ENCODE measurements around the gene RSRC1. TPM values are rescaled to one million over a fixed set of nuclear protein-coding genes. Genes with fewer than 3 reads are reported as not detected.
A peak's percentile ranks its signal among the peaks of the same experiment; 100 is the strongest.

RSRC1 gene
- total and polyA plus RNA-seq, 2 donors (not counting 1 experiment from before 2014, with no cell fraction given), result 12.6 to 43.1 TPM

DNA sequence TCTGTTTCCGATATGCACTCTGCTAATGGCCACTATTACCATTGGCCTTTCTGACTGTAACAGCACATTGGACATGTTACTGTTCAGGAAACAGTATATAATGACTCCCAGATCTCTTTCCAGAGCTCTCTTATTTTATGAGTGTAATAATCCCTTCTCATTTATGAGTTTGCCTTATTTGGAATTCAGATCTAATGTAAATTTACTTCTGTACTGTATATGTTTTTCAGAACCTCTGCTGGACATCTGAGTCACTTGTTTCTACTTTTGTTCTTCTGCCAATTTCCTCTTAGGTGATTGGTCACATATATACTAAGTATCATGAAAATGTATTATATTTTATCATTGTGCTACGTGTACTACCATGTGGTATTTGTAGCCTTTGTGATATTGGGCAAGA is 30.5 kb downstream of the RSRC1 start:
- Histone ChIP-seq H3K27me3 (ENCODE audit: control insufficient read depth, insufficient read depth, low read length) (no peaks in the 10 kb centered on the region), H3K4me2 (ENCODE audit: extremely low read depth, insufficient read depth, low read length) (no peak overlapping the region), H3K4me3 (replicated peaks in 1 of 4; ENCODE audit: control extremely low read depth in 1 of 4, insufficient read depth in 1 of 4, low read depth in 3 of 4, low read length in 4 of 4) (no peak overlapping the region), H3K36me3 (ENCODE audit: control insufficient read depth, insufficient read depth, low read length) (no peaks in the 10 kb centered on the region), H3K79me2 (ENCODE audit: control insufficient read depth, insufficient read depth, low read length) (no peaks in the 10 kb centered on the region), H2AFZ (ENCODE audit: low read length) (no peak overlapping the region), H3K9me3 (ENCODE audit: control insufficient read depth, insufficient read depth, low read depth, low read length) (no peaks in the 10 kb centered on the region), H4K20me1 (ENCODE audit: control insufficient read depth, extremely low read depth, insufficient read depth, low read length) (no peaks in the 10 kb centered on the region), H3K4me1 (ENCODE audit: control insufficient read depth, extremely low read depth, insufficient read depth, low read length) (no peaks in the 10 kb centered on the region), H3K9ac (ENCODE audit: insufficient read depth, low read length) (no peak overlapping the region), H3K27ac (ENCODE audit: insufficient read depth, low read length) (no peak overlapping the region)
- TF ChIP-seq EZH2 (IDR thresholded peaks at IDR 0.05; ENCODE audit: low read length, missing control alignments), result no peak
- TF ChIP-seq, protein P1, sequence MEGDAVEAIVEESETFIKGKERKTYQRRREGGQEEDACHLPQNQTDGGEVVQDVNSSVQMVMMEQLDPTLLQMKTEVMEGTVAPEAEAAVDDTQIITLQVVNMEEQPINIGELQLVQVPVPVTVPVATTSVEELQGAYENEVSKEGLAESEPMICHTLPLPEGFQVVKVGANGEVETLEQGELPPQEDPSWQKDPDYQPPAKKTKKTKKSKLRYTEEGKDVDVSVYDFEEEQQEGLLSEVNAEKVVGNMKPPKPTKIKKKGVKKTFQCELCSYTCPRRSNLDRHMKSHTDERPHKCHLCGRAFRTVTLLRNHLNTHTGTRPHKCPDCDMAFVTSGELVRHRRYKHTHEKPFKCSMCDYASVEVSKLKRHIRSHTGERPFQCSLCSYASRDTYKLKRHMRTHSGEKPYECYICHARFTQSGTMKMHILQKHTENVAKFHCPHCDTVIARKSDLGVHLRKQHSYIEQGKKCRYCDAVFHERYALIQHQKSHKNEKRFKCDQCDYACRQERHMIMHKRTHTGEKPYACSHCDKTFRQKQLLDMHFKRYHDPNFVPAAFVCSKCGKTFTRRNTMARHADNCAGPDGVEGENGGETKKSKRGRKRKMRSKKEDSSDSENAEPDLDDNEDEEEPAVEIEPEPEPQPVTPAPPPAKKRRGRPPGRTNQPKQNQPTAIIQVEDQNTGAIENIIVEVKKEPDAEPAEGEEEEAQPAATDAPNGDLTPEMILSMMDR (conservative IDR thresholded peaks at IDR 0.05 in 1 of 2, IDR thresholded peaks at IDR 0.05 in 1 of 2; ENCODE audit: low read depth in 1 of 2, low read length in 2 of 2), result no peak
- DNase-seq (ENCODE audit: low read depth in 2 of 2), result no peak

DNA sequence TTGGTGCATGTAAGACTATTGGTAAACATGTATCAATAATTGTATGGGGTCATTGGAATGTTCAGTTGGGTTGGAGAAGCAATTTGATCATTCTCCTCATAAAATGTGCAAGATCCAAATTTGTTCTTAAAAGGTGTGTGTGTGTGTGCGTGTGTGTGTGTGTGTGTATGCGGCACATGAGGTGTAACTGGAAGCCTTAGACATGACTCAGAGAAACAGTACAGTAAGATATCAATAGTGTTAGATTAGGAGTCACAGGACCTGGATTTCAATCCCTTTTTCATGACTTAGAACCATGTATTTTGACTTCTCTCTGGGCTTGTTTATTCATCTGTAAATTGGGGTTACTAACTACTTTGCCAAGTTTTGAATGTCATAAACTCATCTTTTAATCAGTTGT is 38.3 kb downstream of the RSRC1 start:
- no peak overlapping the region for H3K4me3 ChIP-seq (replicated peaks in 1 of 4; ENCODE audit: control extremely low read depth in 1 of 4, insufficient read depth in 1 of 4, low read depth in 3 of 4, low read length in 4 of 4)
- H4K20me1 ChIP-seq (ENCODE audit: control insufficient read depth, extremely low read depth, insufficient read depth, low read length), result no peaks in the 10 kb centered on the region
- H3K4me1 ChIP-seq (ENCODE audit: control insufficient read depth, extremely low read depth, insufficient read depth, low read length), result no peaks in the 10 kb centered on the region
- no peak overlapping the region for H3K27ac ChIP-seq (ENCODE audit: insufficient read depth, low read length)
- TF ChIP-seq EZH2 (IDR thresholded peaks at IDR 0.05; ENCODE audit: low read length, missing control alignments), result no peak
- TF ChIP-seq, protein P1 (conservative IDR thresholded peaks at IDR 0.05 in 1 of 2, IDR thresholded peaks at IDR 0.05 in 1 of 2; ENCODE audit: low read depth in 1 of 2, low read length in 2 of 2), result no peak
- H3K36me3 ChIP-seq (ENCODE audit: control insufficient read depth, insufficient read depth, low read length), result no peaks in the 10 kb centered on the region
- no peak overlapping the region for H2AFZ ChIP-seq (ENCODE audit: low read length)
- H3K27me3 ChIP-seq (ENCODE audit: control insufficient read depth, insufficient read depth, low read length), result no peaks in the 10 kb centered on the region
- H3K79me2 ChIP-seq (ENCODE audit: control insufficient read depth, insufficient read depth, low read length), result no peaks in the 10 kb centered on the region
- H3K4me2 ChIP-seq (ENCODE audit: extremely low read depth, insufficient read depth, low read length), result no peak overlapping the region
- H3K9ac ChIP-seq (ENCODE audit: insufficient read depth, low read length), result no peak overlapping the region
- H3K9me3 ChIP-seq (ENCODE audit: control insufficient read depth, insufficient read depth, low read depth, low read length), result no peaks in the 10 kb centered on the region
- DNase-seq (ENCODE audit: low read depth in 2 of 2), result peak in 1 of 2 donors; percentile 20

DNA sequence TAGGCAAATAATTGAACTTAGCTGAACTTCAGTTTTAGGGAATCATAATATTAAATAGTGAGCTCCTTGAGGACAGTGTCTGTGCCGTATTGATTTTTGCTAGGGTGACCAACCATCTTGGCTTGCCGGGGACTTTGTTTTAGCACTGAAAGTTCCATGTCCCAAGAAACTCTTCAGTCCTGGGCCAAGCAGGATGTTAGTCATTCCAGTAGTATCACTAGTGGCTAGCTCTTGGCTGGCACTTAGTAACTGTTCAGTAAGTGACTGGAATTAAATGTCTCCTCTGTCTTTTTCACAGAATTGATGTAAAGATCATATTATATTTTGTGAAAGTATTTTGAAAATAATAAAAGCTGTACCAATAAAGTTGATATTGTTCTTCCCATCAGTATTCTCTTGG is 42.3 kb downstream of the RSRC1 start:
- no peaks in the 10 kb centered on the region for H3K4me1 ChIP-seq (ENCODE audit: control insufficient read depth, extremely low read depth, insufficient read depth, low read length)
- H3K9ac ChIP-seq (ENCODE audit: insufficient read depth, low read length), result no peak overlapping the region
- H2AFZ ChIP-seq (ENCODE audit: low read length), result no peak overlapping the region
- H3K36me3 ChIP-seq (ENCODE audit: control insufficient read depth, insufficient read depth, low read length), result no peaks in the 10 kb centered on the region
- no peak for TF ChIP-seq EZH2 (IDR thresholded peaks at IDR 0.05; ENCODE audit: low read length, missing control alignments)
- TF ChIP-seq, protein P1 (conservative IDR thresholded peaks at IDR 0.05 in 1 of 2, IDR thresholded peaks at IDR 0.05 in 1 of 2; ENCODE audit: low read depth in 1 of 2, low read length in 2 of 2), result no peak
- H3K27me3 ChIP-seq (ENCODE audit: control insufficient read depth, insufficient read depth, low read length), result no peaks in the 10 kb centered on the region
- no peaks in the 10 kb centered on the region for H4K20me1 ChIP-seq (ENCODE audit: control insufficient read depth, extremely low read depth, insufficient read depth, low read length)
- H3K9me3 ChIP-seq (ENCODE audit: control insufficient read depth, insufficient read depth, low read depth, low read length), result no peaks in the 10 kb centered on the region
- no peak overlapping the region for H3K4me2 ChIP-seq (ENCODE audit: extremely low read depth, insufficient read depth, low read length)
- no peaks in the 10 kb centered on the region for H3K79me2 ChIP-seq (ENCODE audit: control insufficient read depth, insufficient read depth, low read length)
- DNase-seq (ENCODE audit: low read depth in 2 of 2), result peak; percentile 36 to 75
- H3K27ac ChIP-seq (ENCODE audit: insufficient read depth, low read length), result no peak overlapping the region
- no peak overlapping the region for H3K4me3 ChIP-seq (replicated peaks in 1 of 4; ENCODE audit: control extremely low read depth in 1 of 4, insufficient read depth in 1 of 4, low read depth in 3 of 4, low read length in 4 of 4)
